ENCODE measurements around the gene PCDHGB1.

Gene PCDHGB1

GRCh38 chr5:141319699-141320098 is 30.2 kb upstream of the PCDHGB1 start:
- DNase-seq (ENCODE audit: low read depth, low spot score): no peak
- TF ChIP-seq CTCF (IDR thresholded peaks at IDR 0.05; ENCODE audit: insufficient read depth, low read length, missing control alignments): no peak
- CTCF ChIA-PET: interaction anchor here (0.6 to 5.6 kb wide), 38 partner anchors 8 to 552 kb away, joined by 3 to 77 read pairs (median 4); partner anchors contain the start of genes DIAPH1, PCDHGA1, PCDHGA10 and PCDHGA11
- POLR2A ChIA-PET: interaction anchor here (0.7 to 1.5 kb wide), 4 partner anchors 11 to 244 kb away, joined by 3 to 7 read pairs (median 4); partner anchors contain the start of genes PCDHGA1 and PCDHGC5
- H3K4me3 ChIP-seq (ENCODE audit: low read depth, low read length): peak overlapping the region; percentile 85

- POLR2A ChIA-PET: interaction anchor here (0.7 to 1.5 kb wide), 5 partner anchors 10 to 648 kb away, joined by 3 to 7 read pairs (median 4); partner anchors contain the start of genes PCDHGA1, PCDHGC5 and RNF14
- CTCF ChIA-PET: interaction anchor here (0.6 to 5.6 kb wide), 42 partner anchors 8 to 552 kb away, joined by 3 to 77 read pairs (median 4); partner anchors contain the start of genes DIAPH1, PCDHGA1, PCDHGA10 and PCDHGA11
- peak; percentile 82 for TF ChIP-seq CTCF (IDR thresholded peaks at IDR 0.05; ENCODE audit: insufficient read depth, low read length, missing control alignments)
- DNase-seq (ENCODE audit: low read depth, low spot score): peak; percentile 63
- peak within 1 kb of the TSS; percentile 85 for H3K4me3 ChIP-seq (ENCODE audit: low read depth, low read length)
These were observed 29.4 kb upstream of the PCDHGB1 start, which contains the start of gene TAF7 for GRCh38 chr5:141320225-141321169. Gene TAF7 (minus strand): TSS chr5:141320784. CDS start chr5:141320044, 740 bp downstream.

- no peak for DNase-seq (ENCODE audit: low read depth, low spot score)
- no peak overlapping the region for H3K4me3 ChIP-seq (ENCODE audit: low read depth, low read length)
- ChIA-PET CTCF (interaction anchor here (0.8 to 5.6 kb wide), 9 partner anchors 7 to 245 kb away, joined by 3 to 77 read pairs (median 4); partner anchors contain the start of genes PCDHB14, PCDHGA1 and PCDHGA12), POLR2A (no interaction called here)
- no peak for TF ChIP-seq CTCF (IDR thresholded peaks at IDR 0.05; ENCODE audit: insufficient read depth, low read length, missing control alignments)
These were observed 27.6 kb upstream of the PCDHGB1 start for GRCh38 chr5:141322261-141322660.

GRCh38 chr5:141326088-141326854 is 23.6 kb upstream of the PCDHGB1 start:
- CTCF ChIA-PET: interaction anchor here (1.5 to 13.4 kb wide), 13 partner anchors 8 to 241 kb away, joined by 4 to 209 read pairs (median 11); partner anchors contain the start of genes PCDHGA12, PCDHGA2, PCDHGA3 and PCDHGA5
- POLR2A ChIA-PET: no interaction called here

GRCh38 chr5:141328231-141328630 is 21.7 kb upstream of the PCDHGB1 start:
- POLR2A ChIA-PET: no interaction called here
- DNase-seq (ENCODE audit: low read depth, low spot score): no peak
- TF ChIP-seq CTCF (IDR thresholded peaks at IDR 0.05; ENCODE audit: insufficient read depth, low read length, missing control alignments): no peak
- CTCF ChIA-PET: interaction anchor here (1.1 to 13.4 kb wide), 14 partner anchors 8 to 244 kb away, joined by 3 to 209 read pairs (median 9); partner anchors contain the start of genes PCDHB12, PCDHGA2, PCDHGB1 and PCDHGB3
- H3K4me3 ChIP-seq (ENCODE audit: low read depth, low read length): no peak overlapping the region

More at GRCh38 chr5:141326088-141326854, 23.6 kb upstream of the PCDHGB1 start:
- TF ChIP-seq CTCF (IDR thresholded peaks at IDR 0.05; ENCODE audit: insufficient read depth, low read length, missing control alignments): peak; percentile 70
- peak overlapping the region; percentile 64 for H3K4me3 ChIP-seq (ENCODE audit: low read depth, low read length)
- no peak for DNase-seq (ENCODE audit: low read depth, low spot score)

Data from AG04449 (cell line).